Mammary epithelial cell (primary cell): ENCODE measurements around the gene RNF208.
"Not testable (repeated sequence)": the region's sequence is repeated elsewhere in the genome, so short reads cannot be mapped to it uniquely, and the experiment has no call there.

Experiments used
- CTCF ChIP-seq, 2 donors: IDR thresholded peaks in 1 of 2; conservative IDR thresholded peaks in 1 of 2; 2 replicates each; pipeline ENCODE4 v1.5.1; 2011 to 2012; ENCODE audit warnings: inconsistent platforms in 2 of 2, low read length in 2 of 2, mild to moderate bottlenecking in 2 of 2, control low read depth in 1 of 2, low read depth in 1 of 2; ENCODE audit not compliant: insufficient read depth in 1 of 2; ENCODE audit errors: extremely low read depth in 1 of 2
- EZH2 ChIP-seq: IDR thresholded peaks from 2 replicates; pipeline ENCODE4 v1.6.1; 2012; ENCODE audit warnings: low read length, inconsistent platforms, borderline replicate concordance

GRCh38 chr9:137239541-137240200, 17.6 kb upstream of the RNF208 start:
- TF ChIP-seq EZH2; CTCF (conservative IDR thresholded peaks at IDR 0.05 in 1 of 2, IDR thresholded peaks at IDR 0.05 in 1 of 2; ENCODE audit: extremely low read depth in 1 of 2, insufficient read depth in 1 of 2, low read depth in 1 of 2, low read length in 2 of 2): not testable (repeated sequence)
